OCI-LY1 (cell line): ENCODE data around the gene GARRE1.

ENCODE experiments used
- H2AFZ ChIP-seq: fragments of 200-600 bp; sonication (generic), shearing (Covaris generic); 2 replicates; pipeline ENCODE4 v1.6.0; 2014; ENCODE audit warnings: antibody characterized with exemption, mild to moderate bottlenecking, low read length
- H3F3A ChIP-seq: fragments of 200-600 bp; sonication (generic), shearing (Covaris generic); 2 replicates; pipeline ENCODE4 v1.6.0; 2014; ENCODE audit warnings: mild to moderate bottlenecking, antibody characterized with exemption, low read length, moderate library complexity; ENCODE audit not compliant: insufficient read depth
- H3K27ac ChIP-seq: fragments of 200-600 bp; sonication (generic); 2 replicates; pipeline ENCODE4 v1.5.1; 2014; ENCODE audit warnings: low read length, mixed run types, mild to moderate bottlenecking, low read depth; ENCODE audit not compliant: poor library complexity, severe bottlenecking
- H3K27me3 ChIP-seq: fragments of 200-600 bp; sonication (generic); 2 replicates; pipeline ENCODE4 v1.6.0; 2014; ENCODE audit warnings: antibody characterized with exemption, mild to moderate bottlenecking, low read length, moderate library complexity; ENCODE audit not compliant: insufficient read depth
- H3K36me3 ChIP-seq: fragments of 200-600 bp; sonication (generic); 2 replicates; pipeline ENCODE4 v1.6.1; 2014; ENCODE audit warnings: mild to moderate bottlenecking, antibody characterized with exemption, low read length, moderate library complexity, mixed read lengths; ENCODE audit not compliant: insufficient read depth
- H3K4me1 ChIP-seq: fragments of 200-600 bp; sonication (generic); 2 replicates; pipeline ENCODE4 v1.5.1; 2014; ENCODE audit warnings: mild to moderate bottlenecking, low read length, moderate library complexity; ENCODE audit not compliant: insufficient read depth, severe bottlenecking
- H3K4me2 ChIP-seq: fragments of 200-600 bp; sonication (generic), shearing (Covaris generic); 2 replicates; pipeline ENCODE4 v1.6.1; 2014; ENCODE audit warnings: low read length
- H3K4me3 ChIP-seq: fragments of 200-600 bp; sonication (generic); 2 replicates; pipeline ENCODE4 v1.5.1; 2014; ENCODE audit warnings: low read length, low read depth, mild to moderate bottlenecking, mixed read lengths; ENCODE audit not compliant: poor library complexity, severe bottlenecking
- H3K79me2 ChIP-seq: fragments of 200-600 bp; shearing (Covaris generic); 2 replicates; pipeline ENCODE4 v1.6.1; 2016; ENCODE audit warnings: mixed run types, low read length, mixed read lengths; ENCODE audit not compliant: insufficient read depth
- H3K9ac ChIP-seq: fragments of 200-600 bp; sonication (generic), shearing (Covaris generic); 2 replicates; pipeline ENCODE4 v1.6.1; 2014; ENCODE audit warnings: mild to moderate bottlenecking, low read length, mixed read lengths
- H3K9me2 ChIP-seq: fragments of 200-600 bp; sonication (generic), shearing (Covaris generic); 2 replicates; pipeline ENCODE4 v1.6.1; 2014; ENCODE audit warnings: low read depth, mild to moderate bottlenecking, low read length, mixed read lengths
- H3K9me3 ChIP-seq: fragments of 200-600 bp; shearing (Covaris generic); 2 replicates; pipeline ENCODE4 v1.6.1; 2014; ENCODE audit warnings: low read length, mixed read lengths
- H4K20me1 ChIP-seq: fragments of 200-600 bp; sonication (generic), shearing (Covaris generic); 2 replicates; pipeline ENCODE4 v1.6.0; 2016; ENCODE audit warnings: mild to moderate bottlenecking, low read length; ENCODE audit not compliant: insufficient read depth
- EZH2 ChIP-seq: fragments of 200-600 bp; sonication (generic), shearing (Covaris generic); IDR thresholded peaks from 2 replicates; pipeline ENCODE4 v1.8.0; 2017; ENCODE audit warnings: borderline replicate concordance, mixed run types, mild to moderate bottlenecking, antibody characterized with exemption, low read length, moderate library complexity, mixed read lengths
- TF ChIP-seq, protein P1 (sequence below): fragments of 200-600 bp; sonication (generic), shearing (Covaris generic); IDR thresholded peaks from 2 replicates; pipeline ENCODE4 v1.5.1; 2017; ENCODE audit warnings: mild to moderate bottlenecking, antibody characterized with exemption, low read length, moderate library complexity, mixed read lengths

GARRE1 gene

DNA sequence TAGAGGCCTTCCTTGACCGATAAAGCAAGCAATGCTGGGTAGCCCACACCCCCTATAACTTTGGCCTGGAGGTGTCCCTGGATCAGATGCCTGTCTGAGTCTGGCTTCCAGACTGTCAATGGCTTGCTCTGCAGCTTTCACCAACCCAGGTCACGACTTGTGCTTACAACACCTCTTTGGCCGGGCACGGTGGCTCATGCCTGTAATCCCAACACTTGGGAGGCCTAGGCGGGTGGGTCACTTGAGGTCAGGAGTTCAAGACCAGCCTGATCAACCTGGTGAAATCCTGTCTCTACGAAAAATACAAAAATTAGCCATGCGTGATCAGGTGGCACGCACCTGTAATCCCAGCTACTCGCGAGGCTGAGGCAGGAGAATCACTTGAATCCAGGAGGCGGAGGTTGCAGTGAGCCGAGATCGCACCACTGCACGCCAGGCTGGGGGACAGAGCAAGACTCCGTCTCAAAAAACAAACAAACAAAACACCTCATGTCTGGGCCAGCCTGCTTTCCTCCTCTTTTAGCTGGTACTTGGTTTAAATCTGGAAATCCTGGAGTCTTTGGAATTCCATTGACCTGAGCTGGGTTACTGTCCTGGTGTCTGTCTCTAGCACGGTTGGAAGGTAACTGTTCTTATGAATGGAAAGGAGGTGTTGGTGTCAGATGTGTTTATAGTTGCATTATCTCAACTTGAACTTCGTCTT lies 10.3 kb upstream of the GARRE1 start:
- H3K79me2 ChIP-seq, result no peaks in the 10 kb centered on the region
- no peaks in the 10 kb centered on the region for H3F3A ChIP-seq
- no peaks in the 10 kb centered on the region for H3K9me3 ChIP-seq
- TF ChIP-seq, protein P1, sequence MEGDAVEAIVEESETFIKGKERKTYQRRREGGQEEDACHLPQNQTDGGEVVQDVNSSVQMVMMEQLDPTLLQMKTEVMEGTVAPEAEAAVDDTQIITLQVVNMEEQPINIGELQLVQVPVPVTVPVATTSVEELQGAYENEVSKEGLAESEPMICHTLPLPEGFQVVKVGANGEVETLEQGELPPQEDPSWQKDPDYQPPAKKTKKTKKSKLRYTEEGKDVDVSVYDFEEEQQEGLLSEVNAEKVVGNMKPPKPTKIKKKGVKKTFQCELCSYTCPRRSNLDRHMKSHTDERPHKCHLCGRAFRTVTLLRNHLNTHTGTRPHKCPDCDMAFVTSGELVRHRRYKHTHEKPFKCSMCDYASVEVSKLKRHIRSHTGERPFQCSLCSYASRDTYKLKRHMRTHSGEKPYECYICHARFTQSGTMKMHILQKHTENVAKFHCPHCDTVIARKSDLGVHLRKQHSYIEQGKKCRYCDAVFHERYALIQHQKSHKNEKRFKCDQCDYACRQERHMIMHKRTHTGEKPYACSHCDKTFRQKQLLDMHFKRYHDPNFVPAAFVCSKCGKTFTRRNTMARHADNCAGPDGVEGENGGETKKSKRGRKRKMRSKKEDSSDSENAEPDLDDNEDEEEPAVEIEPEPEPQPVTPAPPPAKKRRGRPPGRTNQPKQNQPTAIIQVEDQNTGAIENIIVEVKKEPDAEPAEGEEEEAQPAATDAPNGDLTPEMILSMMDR, result no peak
- TF ChIP-seq EZH2, result no peak
- no peaks in the 10 kb centered on the region for H3K9me2 ChIP-seq
- H3K27me3 ChIP-seq, result no peaks in the 10 kb centered on the region
- no peak overlapping the region for H3K27ac ChIP-seq
- H3K36me3 ChIP-seq, result no peaks in the 10 kb centered on the region
- no peak overlapping the region for H3K9ac ChIP-seq
- H3K4me3 ChIP-seq, result no peak overlapping the region
- H2AFZ ChIP-seq, result no peak overlapping the region
- no peaks in the 10 kb centered on the region for H3K4me1 ChIP-seq
- H3K4me2 ChIP-seq, result no peak overlapping the region
- no peaks in the 10 kb centered on the region for H4K20me1 ChIP-seq

DNA sequence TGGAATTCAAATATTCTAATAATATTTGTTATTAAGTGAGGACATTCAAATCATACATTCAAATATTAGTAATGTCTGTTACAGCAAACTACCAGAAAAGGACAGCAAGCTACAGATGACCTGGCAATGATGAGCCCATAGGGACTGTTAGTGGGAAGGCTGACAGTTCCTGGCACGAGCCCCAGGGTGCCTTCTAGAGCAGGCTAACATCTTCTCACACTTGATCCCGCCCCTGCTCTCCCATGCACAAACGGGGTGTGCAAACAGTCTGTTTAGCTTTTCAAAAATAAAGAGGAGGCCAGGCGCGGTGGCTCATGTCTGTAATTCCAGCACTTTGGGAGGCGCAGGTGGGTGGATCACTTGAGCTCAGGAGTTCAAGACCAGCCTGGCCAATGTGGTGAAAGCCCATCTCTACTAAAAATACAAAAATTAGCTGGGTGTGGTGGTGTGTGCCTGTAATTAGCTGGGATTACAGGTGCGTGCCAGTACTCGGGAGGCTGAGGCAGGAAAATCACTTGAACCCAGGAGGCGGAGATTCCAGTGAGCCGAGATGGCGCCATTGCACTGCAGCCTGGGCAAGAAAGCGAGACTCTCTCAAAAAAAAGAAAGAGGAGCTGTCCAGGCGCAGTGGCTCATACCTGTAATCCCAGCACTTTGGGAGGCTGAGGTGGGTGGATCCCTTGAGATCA lies 9.6 kb upstream of the GARRE1 start:
- H3K4me2 ChIP-seq, result no peak overlapping the region
- H3K27me3 ChIP-seq, result no peaks in the 10 kb centered on the region
- H3K9me3 ChIP-seq, result no peaks in the 10 kb centered on the region
- H3K4me3 ChIP-seq, result no peak overlapping the region
- no peaks in the 10 kb centered on the region for H3K9me2 ChIP-seq
- TF ChIP-seq, protein P1, result no peak
- no peak for TF ChIP-seq EZH2
- no peaks in the 10 kb centered on the region for H3K4me1 ChIP-seq
- no peaks in the 10 kb centered on the region for H3K79me2 ChIP-seq
- H4K20me1 ChIP-seq, result no peaks in the 10 kb centered on the region
- H3K9ac ChIP-seq, result no peak overlapping the region
- H3F3A ChIP-seq, result no peaks in the 10 kb centered on the region
- no peak overlapping the region for H3K27ac ChIP-seq
- no peak overlapping the region for H2AFZ ChIP-seq
- H3K36me3 ChIP-seq, result no peaks in the 10 kb centered on the region

DNA sequence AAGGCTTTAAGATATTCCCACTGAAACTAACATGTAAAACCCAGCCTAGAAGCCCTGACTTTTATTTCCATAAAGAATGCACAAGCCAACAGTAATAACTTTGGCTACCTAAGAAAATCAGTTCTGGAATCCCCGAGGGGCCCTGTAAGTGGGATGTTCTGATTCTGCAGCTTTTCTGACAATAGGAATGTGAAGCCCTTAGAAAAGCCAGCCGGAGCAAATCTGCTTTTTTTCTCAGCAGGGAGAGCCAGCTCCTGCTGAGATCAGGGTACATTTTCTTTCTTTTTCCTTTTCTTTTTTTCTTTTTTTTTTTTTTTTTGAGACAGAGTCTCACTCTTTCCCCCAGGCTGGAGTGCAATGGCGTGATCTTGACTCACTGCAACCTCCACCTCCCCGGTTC lies 8.0 kb upstream of the GARRE1 start:
- no peaks in the 10 kb centered on the region for H4K20me1 ChIP-seq
- H3K9me2 ChIP-seq, result no peaks in the 10 kb centered on the region
- no peak overlapping the region for H3K9ac ChIP-seq
- no peak overlapping the region for H3K27ac ChIP-seq
- no peak overlapping the region for H2AFZ ChIP-seq
- H3K27me3 ChIP-seq, result no peaks in the 10 kb centered on the region
- H3F3A ChIP-seq, result no peaks in the 10 kb centered on the region
- no peaks in the 10 kb centered on the region for H3K9me3 ChIP-seq
- H3K4me3 ChIP-seq, result no peak overlapping the region
- no peaks in the 10 kb centered on the region for H3K36me3 ChIP-seq
- H3K4me1 ChIP-seq, result no peaks in the 10 kb centered on the region
- H3K4me2 ChIP-seq, result no peak overlapping the region
- TF ChIP-seq, protein P1, result no peak
- H3K79me2 ChIP-seq, result no peaks in the 10 kb centered on the region
